Neural cell (in vitro differentiated cells): Measurements from ENCODE around the gene SUMF1. TPM values are rescaled to one million over a fixed set of nuclear protein-coding genes. Genes with fewer than 3 reads are reported as not detected.

Experiments
- H2AFZ ChIP-seq: fragments of 200-600, 300-800 bp; sonication (generic), shearing (Covaris generic); 2 replicates; pipeline ENCODE4 v1.6.0; 2014; ENCODE audit warnings: low read depth, mild to moderate bottlenecking, antibody characterized with exemption, low read length, moderate library complexity
- H3F3A ChIP-seq: fragments of 200-600 bp; shearing (Covaris generic); 2 replicates; pipeline ENCODE4 v1.6.1; 2016; ENCODE audit warnings: mild to moderate bottlenecking, moderate library complexity, mixed read lengths, antibody characterized with exemption, low read length; ENCODE audit not compliant: insufficient read depth, poor library complexity, severe bottlenecking
- H3K27ac ChIP-seq: fragments of 200-600, 300-800 bp; sonication (generic), shearing (Covaris generic); 2 replicates; pipeline ENCODE4 v1.5.1; 2014; ENCODE audit warnings: mild to moderate bottlenecking, low read length, moderate library complexity
- H3K27me3 ChIP-seq: fragments of 300-800, 200-600 bp; sonication (generic), shearing (Covaris generic); 2 replicates; pipeline ENCODE4 v1.6.0; 2014; ENCODE audit warnings: mild to moderate bottlenecking, low read depth, low read length, moderate library complexity; ENCODE audit not compliant: insufficient read depth
- H3K36me3 ChIP-seq: fragments of 300-800, 200-600 bp; sonication (generic), shearing (Covaris generic); 2 replicates; pipeline ENCODE4 v1.5.1; 2014; ENCODE audit warnings: mild to moderate bottlenecking, antibody characterized with exemption, low read length, moderate library complexity; ENCODE audit not compliant: insufficient read depth
- H3K4me2 ChIP-seq: fragments of 300-800, 200-600 bp; sonication (generic), shearing (Covaris generic); 2 replicates; pipeline ENCODE4 v1.6.0; 2014; ENCODE audit warnings: mild to moderate bottlenecking, low read length
- H3K4me3 ChIP-seq: fragments of 300-800, 200-600 bp; sonication (generic), shearing (Covaris generic); 2 replicates; pipeline ENCODE4 v1.5.1; 2014; ENCODE audit warnings: mild to moderate bottlenecking, low read length, moderate library complexity
- H3K79me2 ChIP-seq: fragments of 200-600 bp; shearing (Covaris generic); replicated peaks from 2 replicates; pipeline ENCODE4 v1.6.0; 2014; ENCODE audit warnings: mild to moderate bottlenecking, low read length, moderate library complexity; ENCODE audit not compliant: insufficient read depth
- H3K9ac ChIP-seq: fragments of 300-800, 200-600 bp; sonication (generic), shearing (Covaris generic); 2 replicates; pipeline ENCODE4 v1.6.1; 2016; ENCODE audit warnings: mild to moderate bottlenecking, low read length, mixed read lengths
- H3K9me2 ChIP-seq: fragments of 200-600 bp; shearing (Covaris generic); 2 replicates; pipeline ENCODE4 v1.6.1; 2016; ENCODE audit warnings: mild to moderate bottlenecking, low read length, mixed read lengths; ENCODE audit not compliant: insufficient read depth
- H3K9me3 ChIP-seq: fragments of 200-600, 300-800 bp; sonication (generic), shearing (Covaris generic); 2 replicates; pipeline ENCODE4 v1.6.1; 2016; ENCODE audit warnings: mild to moderate bottlenecking, mixed run types, low read length, moderate library complexity, mixed read lengths
- H4K20me1 ChIP-seq: fragments of 200-600 bp; shearing (Covaris generic); 2 replicates; pipeline ENCODE4 v1.6.1; 2016; ENCODE audit warnings: mild to moderate bottlenecking, mixed run types; ENCODE audit not compliant: insufficient read depth
- CTCF ChIP-seq: fragments of 450-650 bp; IDR thresholded peaks from 2 replicates; pipeline ENCODE4 v1.5.1; 2014; ENCODE audit warnings: antibody characterized with exemption, mild to moderate bottlenecking, moderate library complexity; ENCODE audit not compliant: poor library complexity, severe bottlenecking
- EP300 ChIP-seq: fragments of 450-650 bp; conservative IDR thresholded peaks from 2 replicates; pipeline ENCODE4 v1.6.1; 2014; ENCODE audit warnings: antibody characterized with exemption, mild to moderate bottlenecking, moderate library complexity; ENCODE audit not compliant: poor library complexity, severe bottlenecking
- EZH2 ChIP-seq: fragments of 200-600, 300-800 bp; shearing (Covaris generic), sonication (generic); IDR thresholded peaks from 2 replicates; pipeline ENCODE4 v1.6.1; 2014; ENCODE audit warnings: antibody characterized with exemption, low read length, borderline replicate concordance, mild to moderate bottlenecking; ENCODE audit not compliant: insufficient read depth, poor library complexity, severe bottlenecking
- MXI1 ChIP-seq: fragments of 450-650 bp; conservative IDR thresholded peaks from 2 replicates; pipeline ENCODE4 v1.6.1; 2014; ENCODE audit warnings: antibody characterized with exemption, mild to moderate bottlenecking; ENCODE audit not compliant: poor library complexity, severe bottlenecking
- POLR2AphosphoS5 ChIP-seq: IDR thresholded peaks from 2 replicates; pipeline ENCODE4 v1.6.1; 2012
- RAD21 ChIP-seq: fragments of 450-650 bp; conservative IDR thresholded peaks from 2 replicates; pipeline ENCODE4 v1.6.1; 2014; ENCODE audit warnings: antibody characterized with exemption, mild to moderate bottlenecking, moderate library complexity
- REST ChIP-seq: IDR thresholded peaks from 2 replicates; pipeline ENCODE4 v1.6.1; 2012; ENCODE audit warnings: borderline replicate concordance
- SMC3 ChIP-seq: fragments of 450-650 bp; conservative IDR thresholded peaks from 2 replicates; pipeline ENCODE4 v1.6.1; 2014; ENCODE audit warnings: antibody characterized with exemption, mild to moderate bottlenecking, moderate library complexity; ENCODE audit not compliant: poor library complexity
- TAF1 ChIP-seq: IDR thresholded peaks from 2 replicates; pipeline ENCODE4 v1.6.1; 2012; ENCODE audit warnings: low read depth
- polyA plus RNA-seq: library from polyadenylated mRNA; depleted of rRNA; stranded (reverse); fragments of >200 nt; gene quantifications from 2 replicates; pipeline ENCODE4 v1.2.3, GENCODE V29; 2014

The SUMF1 gene
- polyA plus RNA-seq, 1 donor from 2014 or later = 3.6 TPM

GRCh38 chr3:4475804-4476203 is 8.7 kb upstream of the SUMF1 start:
- no peak overlapping the region for H2AFZ ChIP-seq
- no peaks in the 10 kb centered on the region for H3K9me2 ChIP-seq
- no peaks in the 10 kb centered on the region for H3K27me3 ChIP-seq
- H3F3A ChIP-seq = no peaks in the 10 kb centered on the region
- no peaks in the 10 kb centered on the region for H3K9me3 ChIP-seq
- H3K4me2 ChIP-seq = no peak overlapping the region
- H3K4me3 ChIP-seq = no peak overlapping the region
- no peak for TF ChIP-seq REST
- no peak for TF ChIP-seq RAD21
- no peak for TF ChIP-seq POLR2AphosphoS5
- TF ChIP-seq EP300 = no peak
- no peak for TF ChIP-seq MXI1
- no peak for TF ChIP-seq CTCF
- TF ChIP-seq TAF1 = no peak
- no peak for TF ChIP-seq EZH2
- no peak for TF ChIP-seq SMC3
- H4K20me1 ChIP-seq = no peaks in the 10 kb centered on the region
- no peaks in the 10 kb centered on the region for H3K36me3 ChIP-seq
- no peak overlapping the region for H3K9ac ChIP-seq
- H3K27ac ChIP-seq = no peak overlapping the region
- no peaks in the 10 kb centered on the region for H3K79me2 ChIP-seq

GRCh38 chr3:4474683-4475490 is 7.8 kb upstream of the SUMF1 start:
- TF ChIP-seq CTCF (no peak), EZH2 (no peak), TAF1 (no peak), POLR2AphosphoS5 (no peak), EP300 (no peak), REST (no peak), SMC3 (no peak), MXI1 (no peak), RAD21 (no peak)
- Histone ChIP-seq H3K36me3 (no peaks in the 10 kb centered on the region), H4K20me1 (no peaks in the 10 kb centered on the region), H3F3A (no peaks in the 10 kb centered on the region), H3K4me3 (no peak overlapping the region), H3K9me3 (no peaks in the 10 kb centered on the region), H2AFZ (no peak overlapping the region), H3K27ac (no peak overlapping the region), H3K9ac (no peak overlapping the region), H3K79me2 (no peaks in the 10 kb centered on the region), H3K27me3 (no peaks in the 10 kb centered on the region), H3K9me2 (no peaks in the 10 kb centered on the region), H3K4me2 (no peak overlapping the region)
